T-helper 2 cell treated with Interferon-gamma antibody and Interleukin-4, amounts not matched to agents 5 μg/mL and 100 μg/mL, for 36 hours (primary cell): ENCODE results near the gene DTX1.

ENCODE experiments used
- DNase-seq: peaks from one replicate; pipeline ENCODE4 v3.0.0; 2021; ENCODE audit warnings: low spot score
- H3K27ac Mint-ChIP-seq: one replicate; pipeline ENCODE4 v1.8.0; 2021; ENCODE audit warnings: mild to moderate bottlenecking, mixed read lengths
- H3K27me3 Mint-ChIP-seq: one replicate; pipeline ENCODE4 v1.8.0; 2021; ENCODE audit warnings: low read depth, mixed read lengths
- H3K36me3 Mint-ChIP-seq: one replicate; pipeline ENCODE4 v1.8.0; 2021; ENCODE audit warnings: low read depth, mixed read lengths
- H3K4me1 Mint-ChIP-seq: one replicate; pipeline ENCODE4 v1.8.0; 2021; ENCODE audit warnings: low read depth, mixed read lengths
- H3K4me3 Mint-ChIP-seq: one replicate; pipeline ENCODE4 v1.8.0; 2022; ENCODE audit warnings: mild to moderate bottlenecking, moderate library complexity, mixed read lengths
- H3K9me3 Mint-ChIP-seq: one replicate; pipeline ENCODE4 v1.8.0; 2021; ENCODE audit warnings: mixed read lengths

Gene DTX1

GRCh38 chr12:113088971-113089756 lies 32.6 kb downstream of the DTX1 start:
- Mint-ChIP-seq H3K9me3 (no peaks in the 10 kb centered on the region), H3K27me3 (no peaks in the 10 kb centered on the region), H3K4me3 (no peak overlapping the region), H3K27ac (peak overlapping the region; percentile 28), H3K36me3 (no peaks in the 10 kb centered on the region), H3K4me1 (peaks cover 20% of the 10 kb centered on the region)
- DNase-seq: no peak

- Mint-ChIP-seq H3K27ac (no peak overlapping the region), H3K4me1 (peaks cover 20% of the 10 kb centered on the region), H3K9me3 (no peaks in the 10 kb centered on the region), H3K4me3 (no peak overlapping the region), H3K27me3 (no peaks in the 10 kb centered on the region), H3K36me3 (no peaks in the 10 kb centered on the region)
- no peak for DNase-seq
Measured at GRCh38 chr12:113089839-113090238, 33.3 kb downstream of the DTX1 start.

GRCh38 chr12:113090740-113091139 lies 34.2 kb downstream of the DTX1 start:
- H3K9me3 Mint-ChIP-seq: no peaks in the 10 kb centered on the region
- H3K36me3 Mint-ChIP-seq: no peaks in the 10 kb centered on the region
- H3K27ac Mint-ChIP-seq: no peak overlapping the region
- no peaks in the 10 kb centered on the region for H3K27me3 Mint-ChIP-seq
- H3K4me1 Mint-ChIP-seq: peaks cover 20% of the 10 kb centered on the region
- no peak overlapping the region for H3K4me3 Mint-ChIP-seq
- no peak for DNase-seq

GRCh38 chr12:113091506-113091905 lies 35.0 kb downstream of the DTX1 start:
- no peaks in the 10 kb centered on the region for H3K36me3 Mint-ChIP-seq
- peaks cover 16% of the 10 kb centered on the region for H3K4me1 Mint-ChIP-seq
- no peaks in the 10 kb centered on the region for H3K9me3 Mint-ChIP-seq
- no peaks in the 10 kb centered on the region for H3K27me3 Mint-ChIP-seq
- DNase-seq: no peak
- H3K27ac Mint-ChIP-seq: no peak overlapping the region
- H3K4me3 Mint-ChIP-seq: no peak overlapping the region

GRCh38 chr12:113092607-113093408 lies 36.3 kb downstream of the DTX1 start:
- H3K4me1 Mint-ChIP-seq: peaks cover 9% of the 10 kb centered on the region
- H3K27ac Mint-ChIP-seq: no peak overlapping the region
- no peak overlapping the region for H3K4me3 Mint-ChIP-seq
- no peaks in the 10 kb centered on the region for H3K36me3 Mint-ChIP-seq
- no peaks in the 10 kb centered on the region for H3K27me3 Mint-ChIP-seq
- DNase-seq: no peak
- no peaks in the 10 kb centered on the region for H3K9me3 Mint-ChIP-seq

- Mint-ChIP-seq H3K36me3 (no peaks in the 10 kb centered on the region), H3K9me3 (no peaks in the 10 kb centered on the region), H3K27ac (no peak overlapping the region), H3K4me3 (no peak overlapping the region), H3K27me3 (no peaks in the 10 kb centered on the region), H3K4me1 (peaks cover 10% of the 10 kb centered on the region)
- no peak for DNase-seq
Measured at GRCh38 chr12:113093409-113094101, 37.0 kb downstream of the DTX1 start.

GRCh38 chr12:113094738-113095137 lies 38.2 kb downstream of the DTX1 start:
- H3K27me3 Mint-ChIP-seq: no peaks in the 10 kb centered on the region
- DNase-seq: no peak
- H3K27ac Mint-ChIP-seq: no peak overlapping the region
- H3K9me3 Mint-ChIP-seq: no peaks in the 10 kb centered on the region
- H3K4me3 Mint-ChIP-seq: no peak overlapping the region
- peaks cover 5% of the 10 kb centered on the region for H3K4me1 Mint-ChIP-seq
- no peaks in the 10 kb centered on the region for H3K36me3 Mint-ChIP-seq

- Mint-ChIP-seq H3K4me3 (no peak overlapping the region), H3K27ac (no peak overlapping the region), H3K9me3 (no peaks in the 10 kb centered on the region), H3K4me1 (peaks cover 2% of the 10 kb centered on the region), H3K36me3 (no peaks in the 10 kb centered on the region), H3K27me3 (no peaks in the 10 kb centered on the region)
- no peak for DNase-seq
Measured at GRCh38 chr12:113095405-113095804, 38.9 kb downstream of the DTX1 start.

- Mint-ChIP-seq H3K4me3 (no peak overlapping the region), H3K4me1 (peaks cover 2% of the 10 kb centered on the region)
Measured at GRCh38 chr12:113096675-113097461, 40.3 kb downstream of the DTX1 start.

GRCh38 chr12:113097716-113098440 lies 41.3 kb downstream of the DTX1 start:
- Mint-ChIP-seq H3K27me3 (no peaks in the 10 kb centered on the region), H3K4me1 (peaks cover 2% of the 10 kb centered on the region), H3K4me3 (no peak overlapping the region), H3K36me3 (no peaks in the 10 kb centered on the region), H3K9me3 (no peaks in the 10 kb centered on the region), H3K27ac (no peak overlapping the region)
- no peak for DNase-seq

More at GRCh38 chr12:113096675-113097461, 40.3 kb downstream of the DTX1 start:
- H3K27me3 Mint-ChIP-seq: no peaks in the 10 kb centered on the region
- H3K36me3 Mint-ChIP-seq: no peaks in the 10 kb centered on the region
- no peak for DNase-seq
- H3K27ac Mint-ChIP-seq: no peak overlapping the region
- H3K9me3 Mint-ChIP-seq: no peaks in the 10 kb centered on the region

GRCh38 chr12:113098441-113099028 lies 42.0 kb downstream of the DTX1 start:
- H3K9me3 Mint-ChIP-seq: no peaks in the 10 kb centered on the region
- no peaks in the 10 kb centered on the region for H3K36me3 Mint-ChIP-seq
- H3K4me3 Mint-ChIP-seq: no peak overlapping the region
- H3K4me1 Mint-ChIP-seq: peaks cover 3% of the 10 kb centered on the region
- H3K27me3 Mint-ChIP-seq: no peaks in the 10 kb centered on the region
- H3K27ac Mint-ChIP-seq: no peak overlapping the region
- DNase-seq: peak; percentile 31

GRCh38 chr12:113099364-113099763 lies 42.8 kb downstream of the DTX1 start:
- Mint-ChIP-seq H3K27ac (no peak overlapping the region), H3K9me3 (no peaks in the 10 kb centered on the region), H3K4me3 (no peak overlapping the region)

GRCh38 chr12:113099764-113100163 lies 43.2 kb downstream of the DTX1 start:
- Mint-ChIP-seq H3K4me3 (no peak overlapping the region), H3K27ac (no peak overlapping the region), H3K36me3 (no peaks in the 10 kb centered on the region), H3K4me1 (peaks cover 5% of the 10 kb centered on the region), H3K9me3 (no peaks in the 10 kb centered on the region), H3K27me3 (no peaks in the 10 kb centered on the region)
- DNase-seq: no peak

More at GRCh38 chr12:113099364-113099763, 42.8 kb downstream of the DTX1 start:
- Mint-ChIP-seq H3K4me1 (peaks cover 5% of the 10 kb centered on the region), H3K36me3 (no peaks in the 10 kb centered on the region), H3K27me3 (no peaks in the 10 kb centered on the region)
- DNase-seq: no peak
